Esophagus muscularis mucosa (tissue), 4 donors: ENCODE data around the gene PLD5. TPM values are rescaled to one million over a fixed set of nuclear protein-coding genes. Genes with fewer than 3 reads are reported as not detected.
"Not testable (repeated sequence)": the region's sequence is repeated elsewhere in the genome, so short reads cannot be mapped to it uniquely, and the experiment has no call there.

ENCODE experiments used
- DNase-seq: peaks from one replicate; pipeline ENCODE4 v3.0.0-alpha.2; 2017; ENCODE audit errors: extremely low spot score
- H3K27ac ChIP-seq, 4 donors: fragments of 200-600 bp; sonication (generic); replicated peaks in 1 of 4; 1 replicate in 3 of 4; 2 replicates in 1 of 4; pipeline ENCODE4 v1.5.1; 2016 to 2019; ENCODE audit warnings: mild to moderate bottlenecking in 1 of 4
- H3K27me3 ChIP-seq, 4 donors: fragments of 200-600 bp; sonication (generic); one replicate each; pipeline versions ENCODE4 v1.5.1 to v1.6.0; 2016 to 2019
- H3K36me3 ChIP-seq, 4 donors: fragments of 200-600 bp; sonication (generic); one replicate each; pipeline ENCODE4 v1.5.1; 2016 to 2019
- H3K4me1 ChIP-seq, 4 donors: fragments of 200-600 bp; sonication (generic); one replicate each; pipeline ENCODE4 v1.5.1; 2016 to 2019
- H3K4me3 ChIP-seq, 4 donors: fragments of 200-600 bp; sonication (generic); 1 replicate in 2 of 4; 2 replicates in 2 of 4; pipeline ENCODE4 v1.5.1; 2016 to 2019; ENCODE audit warnings: mild to moderate bottlenecking in 4 of 4, moderate library complexity in 1 of 4
- H3K9me3 ChIP-seq, 4 donors: fragments of 200-600 bp; sonication (generic); 1 replicate in 3 of 4; 2 replicates in 1 of 4; pipeline ENCODE4 v1.5.1; 2016 to 2019
- CTCF ChIP-seq, 3 experiments: fragments of 200-600 bp in 2 of 3; fragments of 450-650 bp in 1 of 3; sonication (generic) in 2 of 3; IDR thresholded peaks; one replicate each; pipeline ENCODE4 v1.5.1; 2017 to 2019; ENCODE audit warnings: antibody characterized with exemption in 3 of 3, mild to moderate bottlenecking in 2 of 3, moderate library complexity in 1 of 3
- EP300 ChIP-seq: sonication (generic); formaldehyde crosslinking; IDR thresholded peaks from one replicate; pipeline ENCODE4 v1.6.1; 2017; ENCODE audit warnings: antibody characterized with exemption
- POLR2A ChIP-seq: fragments of 450-650 bp; IDR thresholded peaks from one replicate; pipeline ENCODE4 v1.6.1; 2017; ENCODE audit warnings: antibody characterized with exemption, moderate library complexity, mild to moderate bottlenecking, low read depth
- POLR2AphosphoS5 ChIP-seq, 2 donors: sonication (generic); formaldehyde crosslinking; IDR thresholded peaks; one replicate each; pipeline ENCODE4 v1.6.1; 2017; ENCODE audit warnings: antibody characterized with exemption in 2 of 2
- whole genome bisulfite sequencing: methylation state at CpG from one replicate; pipeline ENCODE4 v1.1.5; 2018; 5-methylcytosine and 5-hydroxymethylcytosine counted together
- intact Hi-C: fragments of 100-400 bp; cut with DNase I; formaldehyde crosslinking; loops from one replicate; pipeline ENCODE4 v1.15.1; 2023
- total RNA-seq, 4 donors: library from RNA; depleted of rRNA; stranded (reverse); fragments of >200 nt; gene quantifications; one replicate each; pipeline versions ENCODE4 v1.1.0 to v1.2.1, GENCODE V29; 2016

PLD5 gene
- total RNA-seq, 4 donors from 2014 or later, result 0.33 to 1.7 (median 0.50) TPM

- no peak for DNase-seq
- WGBS, result 82% methylated on average over 2 of the region's 2 CpGs
- intact Hi-C loops, result no loop called here
- no peaks in the 10 kb centered on the region for H3K27me3 ChIP-seq
- no peak overlapping the region for H3K27ac ChIP-seq
- H3K4me1 ChIP-seq, result no peaks in the 10 kb centered on the region
- TF ChIP-seq EP300 (no peak), POLR2AphosphoS5 (IDR thresholded peaks at IDR 0.05) (no peak), POLR2A (no peak), CTCF (IDR thresholded peaks at IDR 0.05) (no peak)
- no peaks in the 10 kb centered on the region for H3K36me3 ChIP-seq
- H3K9me3 ChIP-seq, result peaks cover 0 to 15% (median 2%) of the 10 kb centered on the region in 4 donors
- H3K4me3 ChIP-seq, result no peak overlapping the region
Observed at GRCh38 chr1:242219298-242219901, 305.1 kb downstream of the PLD5 start.

- no peak overlapping the region for H3K27ac ChIP-seq
- H3K36me3 ChIP-seq, result no peaks in the 10 kb centered on the region
- no peak for DNase-seq
- no peak overlapping the region for H3K4me3 ChIP-seq
- intact Hi-C loops, result no loop called here
- TF ChIP-seq EP300, result no peak
- TF ChIP-seq POLR2A, result no peak
- TF ChIP-seq POLR2AphosphoS5 (IDR thresholded peaks at IDR 0.05), result no peak
- TF ChIP-seq CTCF (IDR thresholded peaks at IDR 0.05), result no peak
- H3K27me3 ChIP-seq, result no peaks in the 10 kb centered on the region
- peaks cover 0 to 15% (median 2%) of the 10 kb centered on the region in 4 donors for H3K9me3 ChIP-seq
- WGBS, result 89% methylated on average over 4 of the region's 4 CpGs
- H3K4me1 ChIP-seq, result no peaks in the 10 kb centered on the region
Observed at GRCh38 chr1:242216368-242216767, 308.1 kb downstream of the PLD5 start.

DNA sequence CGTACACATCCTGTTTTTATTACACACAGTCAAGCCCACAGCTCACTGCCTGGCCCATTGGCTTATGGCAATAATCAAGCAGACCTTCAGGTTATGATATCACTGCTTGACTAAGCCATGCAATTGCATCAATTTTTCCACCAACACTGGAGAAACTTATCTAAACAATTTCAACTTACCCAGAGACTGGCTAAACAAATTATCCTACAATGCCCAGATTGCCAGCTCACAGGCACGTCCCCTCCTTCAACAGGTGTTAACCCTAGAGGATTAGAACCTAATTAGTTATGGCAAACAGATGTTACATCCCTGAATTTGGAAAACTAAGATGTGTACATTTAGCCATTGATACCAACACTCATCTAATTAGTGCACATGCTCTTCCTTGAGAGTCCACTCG is 310.0 kb downstream of the PLD5 start:
- Histone ChIP-seq H3K27me3 (peaks cover 0 to 11% (median 0%) of the 10 kb centered on the region in 4 donors), H3K9me3 (peaks cover 0 to 15% (median 2%) of the 10 kb centered on the region in 4 donors)
- intact Hi-C loops, H3K4me1 ChIP-seq, H3K27ac ChIP-seq, H3K36me3 ChIP-seq, H3K4me3 ChIP-seq, DNase-seq: not testable (repeated sequence)
- 71% methylated on average over 3 of the region's 3 CpGs for WGBS

GRCh38 chr1:242212961-242213360 is 311.5 kb downstream of the PLD5 start:
- Histone ChIP-seq H3K27me3 (peaks cover 0 to 16% (median 0%) of the 10 kb centered on the region in 4 donors), H3K9me3 (peaks cover 0 to 15% (median 2%) of the 10 kb centered on the region in 4 donors)
- H3K4me1 ChIP-seq, H3K4me3 ChIP-seq, intact Hi-C loops, H3K36me3 ChIP-seq, DNase-seq, H3K27ac ChIP-seq: not testable (repeated sequence)
- WGBS, result 53% methylated on average over 4 of the region's 4 CpGs

- H3K27me3 ChIP-seq, result peaks cover 0 to 16% (median 0%) of the 10 kb centered on the region in 4 donors
- H3K36me3 ChIP-seq, result no peaks in the 10 kb centered on the region
- WGBS, result 48% methylated on average over 11 of the region's 12 CpGs
- H3K4me3 ChIP-seq, result no peak overlapping the region
- no peak overlapping the region for H3K27ac ChIP-seq
- H3K4me1 ChIP-seq, result no peaks in the 10 kb centered on the region
- intact Hi-C loops, result no loop called here
- DNase-seq, result no peak
- TF ChIP-seq EP300 (no peak), POLR2A (no peak), POLR2AphosphoS5 (IDR thresholded peaks at IDR 0.05) (no peak), CTCF (IDR thresholded peaks at IDR 0.05) (no peak)
- peaks cover 0 to 15% (median 2%) of the 10 kb centered on the region in 4 donors for H3K9me3 ChIP-seq
Observed at GRCh38 chr1:242212401-242212800, 312.1 kb downstream of the PLD5 start.
